SK-N-SH (cell line): Measurements from ENCODE around the gene STARD13.

ENCODE experiments used
- CHD2 ChIP-seq: fragments of 150-350 bp; IDR thresholded peaks from 2 replicates; pipeline ENCODE4 v1.6.1; 2018; ENCODE audit warnings: low read length; ENCODE audit not compliant: partially characterized antibody
- CTCF ChIP-seq: fragments of 200-600 bp; sonication (generic); IDR thresholded peaks from 2 replicates; pipeline ENCODE4 v1.6.1; 2017; ENCODE audit warnings: antibody characterized with exemption, mild to moderate bottlenecking, moderate library complexity
- EP300 ChIP-seq, 2 experiments: IDR thresholded peaks; 2 replicates each; pipeline versions ENCODE4 v1.4.0 to v1.6.1; 2012; ENCODE audit warnings: borderline replicate concordance in 1 of 2, low read depth in 1 of 2, low read length in 1 of 2
- POLR2AphosphoS5 ChIP-seq: IDR thresholded peaks from 2 replicates; pipeline ENCODE4 v1.6.1; 2012; ENCODE audit warnings: low read depth, low read length
- RFX5 ChIP-seq: IDR thresholded peaks from 2 replicates; pipeline ENCODE4 v1.6.1; 2012; ENCODE audit warnings: mild to moderate bottlenecking, improper control_type of control experiment, low read length
- TF ChIP-seq, protein P1 (sequence below): fragments of 150-350 bp; IDR thresholded peaks from 2 replicates; pipeline ENCODE4 v1.6.1; 2016; ENCODE audit warnings: mild to moderate bottlenecking, low read depth, low read length

- TF ChIP-seq, protein P1, sequence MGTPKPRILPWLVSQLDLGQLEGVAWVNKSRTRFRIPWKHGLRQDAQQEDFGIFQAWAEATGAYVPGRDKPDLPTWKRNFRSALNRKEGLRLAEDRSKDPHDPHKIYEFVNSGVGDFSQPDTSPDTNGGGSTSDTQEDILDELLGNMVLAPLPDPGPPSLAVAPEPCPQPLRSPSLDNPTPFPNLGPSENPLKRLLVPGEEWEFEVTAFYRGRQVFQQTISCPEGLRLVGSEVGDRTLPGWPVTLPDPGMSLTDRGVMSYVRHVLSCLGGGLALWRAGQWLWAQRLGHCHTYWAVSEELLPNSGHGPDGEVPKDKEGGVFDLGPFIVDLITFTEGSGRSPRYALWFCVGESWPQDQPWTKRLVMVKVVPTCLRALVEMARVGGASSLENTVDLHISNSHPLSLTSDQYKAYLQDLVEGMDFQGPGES: no peak
- TF ChIP-seq CHD2: no peak
- TF ChIP-seq EP300 (IDR thresholded peaks at IDR 0.05; ENCODE audit: borderline replicate concordance in 1 of 2, low read depth in 1 of 2, low read length in 1 of 2): no peak
- TF ChIP-seq CTCF: no peak
- no peak for TF ChIP-seq RFX5
- no peak for TF ChIP-seq POLR2AphosphoS5
Measured at GRCh38 chr13:33185853-33186252, 99.7 kb downstream of the STARD13 start.
